MCF 10A (cell line): ENCODE data around the gene GDF15. TPM values are rescaled to one million over a fixed set of nuclear protein-coding genes. Genes with fewer than 3 reads are reported as not detected.
A peak's percentile ranks its signal among the peaks of the same experiment; 100 is the strongest.
"Not testable (repeated sequence)": the region's sequence is repeated elsewhere in the genome, so short reads cannot be mapped to it uniquely, and the experiment has no call there.

Experiments
- BruUV-seq: library from RNA; stranded (reverse); fragments of 400-500 nt; replicated peaks from 2 replicates; lab custom pipeline; 2021; lab: Mats Ljungman, UMichigan
- CTCF ChIA-PET: fragments of 300-600 bp; sonication (Branson Sonifier 250); formaldehyde crosslinking; extraction: SDS; loops from one replicate; lab custom pipeline; 2021; ENCODE audit warnings: antibody characterized with exemption, inconsistent platforms; lab: Yijun Ruan, JAX
- POLR2A ChIA-PET: fragments of 300-600, 350-650 bp; sonication (Branson Sonifier 250); formaldehyde crosslinking; extraction: SDS; loops from one replicate; lab custom pipeline; 2020; ENCODE audit warnings: antibody characterized with exemption, inconsistent platforms; lab: Yijun Ruan, JAX
- DNase-seq: peaks from one replicate; pipeline ENCODE4 v3.0.0-alpha.2; 2018; ENCODE audit not compliant: unreplicated experiment
- H3K27ac Mint-ChIP-seq: one replicate; pipeline ENCODE4 v1.8.0; 2022; ENCODE audit warnings: mild to moderate bottlenecking, low read depth, mixed read lengths; ENCODE audit not compliant: unreplicated experiment
- H3K27me3 Mint-ChIP-seq: one replicate; pipeline ENCODE4 v1.8.0; 2022; ENCODE audit warnings: mixed read lengths; ENCODE audit not compliant: insufficient read depth, unreplicated experiment
- H3K36me3 Mint-ChIP-seq: one replicate; pipeline ENCODE4 v1.8.0; 2022; ENCODE audit warnings: mild to moderate bottlenecking, moderate library complexity, mixed read lengths; ENCODE audit not compliant: insufficient read depth, unreplicated experiment
- H3K4me1 Mint-ChIP-seq: one replicate; pipeline ENCODE4 v1.8.0; 2022; ENCODE audit warnings: mixed read lengths; ENCODE audit not compliant: insufficient read depth, unreplicated experiment
- H3K4me3 Mint-ChIP-seq: one replicate; pipeline ENCODE4 v1.8.0; 2022; ENCODE audit warnings: mild to moderate bottlenecking, moderate library complexity, mixed read lengths; ENCODE audit not compliant: unreplicated experiment
- H3K9me3 Mint-ChIP-seq: one replicate; pipeline ENCODE4 v1.8.0; 2022; ENCODE audit warnings: mixed read lengths; ENCODE audit not compliant: unreplicated experiment
- intact Hi-C: fragments of 100-400 bp; cut with micrococcal nuclease; formaldehyde crosslinking; loops from 2 replicates; pipeline ENCODE4 v1.14.1; 2022
- total RNA-seq: library from RNA; stranded (reverse); gene quantifications from 2 replicates; pipeline ENCODE4 v1.2.3, GENCODE V29; 2022
- TF ChIP-seq, protein P1 (sequence below): fragments of 200-600 bp; IDR thresholded peaks from one replicate; pipeline ENCODE4 v1.8.0; 2022; ENCODE audit warnings: antibody characterized with exemption, mild to moderate bottlenecking; ENCODE audit not compliant: unreplicated experiment

The GDF15 gene
- total RNA-seq, 1 experiment from 2014 or later = 193 TPM

DNA sequence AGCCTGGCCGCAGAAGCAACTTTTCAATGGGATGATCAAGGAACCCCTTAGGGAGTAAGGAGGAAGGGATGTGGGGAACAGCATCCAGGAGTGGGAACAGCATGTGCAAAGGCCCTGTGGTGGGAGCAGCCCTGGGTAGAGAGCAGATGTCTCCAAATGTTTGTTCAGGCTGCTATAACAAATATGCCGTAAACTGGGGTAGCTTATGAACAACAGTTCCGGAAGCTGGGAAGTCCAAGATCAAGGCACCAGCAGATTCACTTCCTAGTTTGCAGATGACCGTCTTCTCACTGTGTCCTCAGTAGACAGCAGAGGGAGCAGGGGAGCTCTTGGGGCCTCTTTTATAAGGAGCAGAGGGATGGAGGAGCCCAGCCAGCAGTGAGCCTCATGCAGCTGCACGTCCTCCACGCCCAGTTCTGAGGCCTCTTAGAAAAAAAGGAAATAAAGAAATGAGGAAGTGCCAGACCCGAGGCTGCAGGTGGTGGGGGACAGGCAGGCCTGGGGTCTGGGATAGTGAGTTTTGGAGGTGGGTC lies 15.7 kb downstream of the GDF15 start:
- no TSS peak for BruUV-seq
- Mint-ChIP-seq H3K9me3 (no peaks in the 10 kb centered on the region), H3K27me3 (no peaks in the 10 kb centered on the region), H3K4me3 (no peak overlapping the region), H3K27ac (peak overlapping the region; percentile 31), H3K36me3 (no peaks in the 10 kb centered on the region), H3K4me1 (peaks cover 10% of the 10 kb centered on the region)
- ChIA-PET POLR2A (interaction anchor here (0.5 to 1.3 kb wide), 4 partner anchors 9 to 31 kb away, joined by 3 to 5 read pairs (median 4); no protein-coding TSS in a partner anchor), CTCF (interaction anchor here (0.6 to 1.3 kb wide), 8 partner anchors 8 to 537 kb away, joined by 3 to 7 read pairs (median 4); partner anchors contain the start of gene SSBP4)
- peak; percentile 75 for DNase-seq
- intact Hi-C loops = no loop called here
- TF ChIP-seq, protein P1, sequence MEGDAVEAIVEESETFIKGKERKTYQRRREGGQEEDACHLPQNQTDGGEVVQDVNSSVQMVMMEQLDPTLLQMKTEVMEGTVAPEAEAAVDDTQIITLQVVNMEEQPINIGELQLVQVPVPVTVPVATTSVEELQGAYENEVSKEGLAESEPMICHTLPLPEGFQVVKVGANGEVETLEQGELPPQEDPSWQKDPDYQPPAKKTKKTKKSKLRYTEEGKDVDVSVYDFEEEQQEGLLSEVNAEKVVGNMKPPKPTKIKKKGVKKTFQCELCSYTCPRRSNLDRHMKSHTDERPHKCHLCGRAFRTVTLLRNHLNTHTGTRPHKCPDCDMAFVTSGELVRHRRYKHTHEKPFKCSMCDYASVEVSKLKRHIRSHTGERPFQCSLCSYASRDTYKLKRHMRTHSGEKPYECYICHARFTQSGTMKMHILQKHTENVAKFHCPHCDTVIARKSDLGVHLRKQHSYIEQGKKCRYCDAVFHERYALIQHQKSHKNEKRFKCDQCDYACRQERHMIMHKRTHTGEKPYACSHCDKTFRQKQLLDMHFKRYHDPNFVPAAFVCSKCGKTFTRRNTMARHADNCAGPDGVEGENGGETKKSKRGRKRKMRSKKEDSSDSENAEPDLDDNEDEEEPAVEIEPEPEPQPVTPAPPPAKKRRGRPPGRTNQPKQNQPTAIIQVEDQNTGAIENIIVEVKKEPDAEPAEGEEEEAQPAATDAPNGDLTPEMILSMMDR = peak; percentile 25

DNA sequence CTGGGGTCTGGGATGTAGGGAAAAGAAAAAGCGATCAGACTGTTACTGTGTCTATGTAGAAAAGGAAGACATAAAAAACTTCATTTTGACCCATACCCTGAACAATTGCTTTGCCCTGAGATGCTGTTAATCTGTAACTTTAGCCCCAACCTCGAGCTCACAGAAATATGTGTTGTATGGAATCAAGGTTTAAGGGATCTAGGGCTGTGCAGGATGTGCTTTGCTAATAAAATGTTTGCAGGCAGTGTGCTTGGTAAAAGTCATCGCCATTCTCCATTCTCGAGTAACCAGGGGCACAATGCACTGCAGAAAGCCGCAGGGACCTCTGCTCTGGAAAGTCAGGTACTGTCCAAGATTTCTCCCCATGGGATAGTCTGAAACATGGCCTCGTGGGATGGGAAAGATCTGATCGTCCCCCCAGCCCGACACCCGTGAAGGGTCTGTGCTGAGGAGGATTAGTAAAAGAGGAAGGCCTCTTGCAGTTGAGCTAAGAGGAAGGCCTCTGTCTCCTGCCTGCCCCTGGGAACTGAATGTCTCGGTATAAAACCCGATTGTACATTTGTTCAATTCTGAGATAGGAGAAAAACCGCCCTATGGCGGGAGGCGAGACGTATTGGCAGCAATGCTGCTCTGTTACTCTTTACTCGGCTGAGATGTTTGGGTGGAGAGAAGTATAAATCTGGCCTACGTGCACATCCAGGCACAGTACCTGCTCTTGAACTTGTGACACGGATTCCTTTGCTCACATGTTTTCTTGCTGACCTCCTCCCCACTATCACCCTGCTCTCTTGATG lies 16.7 kb downstream of the GDF15 start:
- H3K27me3 Mint-ChIP-seq, H3K4me3 Mint-ChIP-seq, DNase-seq, H3K36me3 Mint-ChIP-seq, H3K4me1 Mint-ChIP-seq, H3K9me3 Mint-ChIP-seq, intact Hi-C loops, BruUV-seq: not testable (repeated sequence)
- ChIA-PET POLR2A (interaction anchor here (1.3 kb wide), 1 partner anchor 11 kb away, joined by 4 read pairs; no protein-coding TSS in a partner anchor), CTCF (interaction anchor here (0.6 to 1.3 kb wide), 8 partner anchors 10 to 1427 kb away, joined by 3 to 7 read pairs (median 3); partner anchors contain the start of gene SSBP4)
- H3K27ac Mint-ChIP-seq = peak overlapping the region; percentile 31

DNA sequence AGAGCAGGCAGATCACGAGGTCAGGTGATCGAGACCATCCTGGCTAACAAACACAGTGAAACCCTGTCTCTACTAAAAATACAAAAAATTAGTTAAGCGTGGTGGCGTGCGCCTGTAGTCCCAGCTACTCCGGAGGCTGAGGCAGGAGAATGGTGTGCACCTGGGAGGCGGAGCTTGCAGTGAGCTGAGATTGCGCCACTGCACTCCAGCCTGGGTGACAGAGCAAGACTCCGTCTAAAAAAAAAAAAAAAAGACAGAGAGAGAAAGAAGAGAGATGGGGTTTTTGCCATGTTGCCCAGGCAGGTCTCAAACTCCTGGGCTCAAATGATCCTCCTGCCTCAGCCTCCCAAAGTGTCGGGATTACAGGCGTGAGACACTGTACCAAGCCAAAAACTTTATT lies 19.8 kb downstream of the GDF15 start:
- H3K36me3 Mint-ChIP-seq, intact Hi-C loops, H3K27ac Mint-ChIP-seq, H3K4me3 Mint-ChIP-seq, DNase-seq, H3K9me3 Mint-ChIP-seq, BruUV-seq, POLR2A ChIA-PET, H3K27me3 Mint-ChIP-seq: not testable (repeated sequence)
- H3K4me1 Mint-ChIP-seq = peaks cover 11% of the 10 kb centered on the region
- CTCF ChIA-PET = interaction anchor here (2.6 kb wide), 1 partner anchor 17 kb away, joined by 12 read pairs; no protein-coding TSS in a partner anchor

DNA sequence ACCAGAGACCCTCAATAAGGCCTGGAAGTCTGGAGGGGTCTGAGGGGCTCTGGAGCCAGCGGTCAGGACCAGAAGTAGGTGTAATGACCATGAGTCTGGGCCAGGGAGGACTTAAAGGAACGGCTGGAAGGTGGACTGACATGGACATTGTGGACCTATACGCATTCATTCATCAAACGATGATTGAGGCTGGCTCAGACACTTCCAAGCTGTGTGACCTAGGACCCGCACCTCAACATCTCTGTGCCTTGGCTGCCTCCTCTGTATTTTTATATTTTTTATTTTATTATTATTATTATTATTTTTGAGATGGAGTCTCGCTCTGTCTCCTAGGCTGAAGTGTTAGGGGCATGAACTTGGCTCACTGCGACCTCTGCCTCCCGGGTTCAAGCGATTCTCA lies 20.8 kb downstream of the GDF15 start:
- no peaks in the 10 kb centered on the region for H3K9me3 Mint-ChIP-seq

More for the DNA sequence above, 20.8 kb downstream of the GDF15 start:
- intact Hi-C loops = no loop called here
- no TSS peak for BruUV-seq
- ChIA-PET POLR2A (no interaction called here), CTCF (interaction anchor here (0.7 to 2.6 kb wide), 3 partner anchors 18 to 1149 kb away, joined by 3 to 12 read pairs (median 3); no protein-coding TSS in a partner anchor)
- H3K27ac Mint-ChIP-seq = no peak overlapping the region
- no peak for DNase-seq
- H3K36me3 Mint-ChIP-seq = no peaks in the 10 kb centered on the region
- TF ChIP-seq, protein P1 = no peak
- peaks cover 9% of the 10 kb centered on the region for H3K4me1 Mint-ChIP-seq
- no peaks in the 10 kb centered on the region for H3K27me3 Mint-ChIP-seq
- H3K4me3 Mint-ChIP-seq = no peak overlapping the region
